Ectodermal cell (in vitro differentiated cells): Measurements from ENCODE around the gene HSD11B2.

ENCODE experiments used
- H3K27ac ChIP-seq: 2 replicates; pipeline ENCODE4 v1.7.0; 2013; ENCODE audit warnings: mild to moderate bottlenecking, low read depth, low read length; ENCODE audit not compliant: insufficient read depth, poor library complexity, severe bottlenecking
- H3K27me3 ChIP-seq: 2 replicates; pipeline ENCODE4 v1.7.0; 2013; ENCODE audit warnings: mild to moderate bottlenecking, low read length; ENCODE audit not compliant: insufficient read depth, control insufficient read depth, poor library complexity, severe bottlenecking
- H3K36me3 ChIP-seq: one replicate; pipeline ENCODE4 v1.7.0; 2013; ENCODE audit warnings: low read length; ENCODE audit not compliant: control insufficient read depth, insufficient read depth
- H3K4me1 ChIP-seq: one replicate; pipeline ENCODE4 v1.7.0; 2013; ENCODE audit warnings: low read length; ENCODE audit not compliant: control insufficient read depth, insufficient read depth
- H3K4me3 ChIP-seq: 2 replicates; pipeline ENCODE4 v1.7.0; 2013; ENCODE audit warnings: low read depth, low read length, control low read depth; ENCODE audit not compliant: insufficient read depth
- H3K9me3 ChIP-seq: 2 replicates; pipeline ENCODE4 v1.7.0; 2013; ENCODE audit warnings: mild to moderate bottlenecking, low read length, moderate library complexity; ENCODE audit not compliant: control insufficient read depth
- WGBS, 2 experiments: methylation state at CpG; one replicate each; pipeline ENCODE4 v1.1.7; 2013; ENCODE audit warnings: missing lambda C conversion rate in 2 of 2; 5-methylcytosine and 5-hydroxymethylcytosine counted together

HSD11B2 gene

GRCh38 chr16:67445126-67445426 is 14.2 kb downstream of the HSD11B2 start:
- Histone ChIP-seq H3K27me3 (no peaks in the 10 kb centered on the region), H3K36me3 (no peaks in the 10 kb centered on the region), H3K4me3 (no peak overlapping the region), H3K4me1 (peaks cover 19% of the 10 kb centered on the region), H3K27ac (no peak overlapping the region), H3K9me3 (no peaks in the 10 kb centered on the region)
- 92 to 96% methylated on average over 7 of the region's 7 CpGs for WGBS, 2 experiments

DNA sequence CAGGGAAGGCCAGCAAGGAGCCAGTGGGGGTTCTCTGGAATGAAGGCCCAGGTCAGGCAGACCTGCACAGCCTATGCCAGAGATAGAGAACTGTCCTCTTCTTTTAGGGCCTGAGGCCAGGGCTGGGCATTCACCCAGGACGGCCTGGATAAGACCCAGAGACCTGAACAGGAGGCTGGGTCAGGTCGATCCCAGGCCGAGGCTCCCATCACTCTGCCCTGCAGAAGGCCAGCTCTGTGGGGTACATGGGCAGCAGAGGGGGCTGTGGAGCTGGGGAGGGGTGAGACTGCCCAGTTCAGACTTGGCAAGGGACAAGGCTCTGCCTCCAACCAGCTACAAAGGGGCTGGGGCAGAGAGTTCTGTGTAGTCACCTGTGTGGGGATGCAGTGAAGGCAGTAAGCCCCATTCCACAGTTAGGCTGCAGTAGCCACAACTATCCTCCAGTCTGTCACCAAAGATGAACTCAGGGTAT is 14.6 kb downstream of the HSD11B2 start:
- 88 to 89% methylated on average over 3 of the region's 3 CpGs for WGBS, 2 experiments
- H3K36me3 ChIP-seq: no peaks in the 10 kb centered on the region

GRCh38 chr16:67445913-67446907 is 15.3 kb downstream of the HSD11B2 start:
- Histone ChIP-seq H3K27me3 (no peaks in the 10 kb centered on the region), H3K9me3 (no peaks in the 10 kb centered on the region), H3K36me3 (no peaks in the 10 kb centered on the region), H3K4me1 (peaks cover 18% of the 10 kb centered on the region), H3K4me3 (no peak overlapping the region), H3K27ac (no peak overlapping the region)
- WGBS, 2 experiments: 90 to 92% methylated on average over 12 of the region's 12 CpGs

More for the DNA sequence above, 14.6 kb downstream of the HSD11B2 start:
- Histone ChIP-seq H3K4me3 (no peak overlapping the region), H3K9me3 (no peaks in the 10 kb centered on the region), H3K27me3 (no peaks in the 10 kb centered on the region), H3K27ac (no peak overlapping the region), H3K4me1 (peaks cover 19% of the 10 kb centered on the region)

- H3K4me3 ChIP-seq: no peak overlapping the region
- no peaks in the 10 kb centered on the region for H3K9me3 ChIP-seq
- H3K4me1 ChIP-seq: peaks cover 9% of the 10 kb centered on the region
- H3K36me3 ChIP-seq: peaks cover 3% of the 10 kb centered on the region
- 93 to 96% methylated on average over 8 of the region's 8 CpGs for WGBS, 2 experiments
- H3K27ac ChIP-seq: no peak overlapping the region
- no peaks in the 10 kb centered on the region for H3K27me3 ChIP-seq
These were observed 16.1 kb downstream of the HSD11B2 start for GRCh38 chr16:67446968-67447507.

GRCh38 chr16:67447508-67448076 is 16.7 kb downstream of the HSD11B2 start:
- Histone ChIP-seq H3K4me1 (peaks cover 4% of the 10 kb centered on the region), H3K27ac (no peak overlapping the region), H3K4me3 (no peak overlapping the region), H3K36me3 (peaks cover 3% of the 10 kb centered on the region), H3K27me3 (no peaks in the 10 kb centered on the region), H3K9me3 (no peaks in the 10 kb centered on the region)
- WGBS, 2 experiments: 84 to 91% methylated on average over 6 of the region's 6 CpGs

DNA sequence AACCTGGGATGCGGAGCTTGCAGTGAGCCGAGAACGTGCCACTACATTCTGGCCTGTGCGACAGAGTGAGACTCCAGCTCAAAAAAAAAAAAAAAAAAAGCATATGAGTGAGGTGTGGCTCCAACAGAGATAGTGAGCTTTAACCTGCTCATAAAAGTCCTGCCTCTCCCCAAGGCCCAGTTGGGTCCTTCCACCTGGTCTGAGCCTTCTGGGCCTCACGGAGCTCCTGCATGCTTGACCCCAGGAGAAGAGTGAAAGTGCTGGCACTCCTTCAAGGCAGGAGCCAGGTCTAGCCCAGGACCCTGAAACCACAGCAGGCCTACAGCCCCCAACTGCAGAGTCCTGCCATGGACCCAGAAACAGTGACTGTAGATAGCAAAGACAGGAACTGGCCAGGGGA is 17.7 kb downstream of the HSD11B2 start:
- Histone ChIP-seq H3K27me3 (no peaks in the 10 kb centered on the region), H3K4me3 (no peak overlapping the region), H3K27ac (no peak overlapping the region), H3K9me3 (no peaks in the 10 kb centered on the region), H3K36me3 (peaks cover 3% of the 10 kb centered on the region), H3K4me1 (peaks cover 12% of the 10 kb centered on the region)
- 95% methylated on average over 5 of the region's 5 CpGs for WGBS, 2 experiments

GRCh38 chr16:67449336-67449735 is 18.4 kb downstream of the HSD11B2 start:
- 93 to 96% methylated on average over 2 of the region's 2 CpGs for WGBS, 2 experiments
- Histone ChIP-seq H3K27me3 (no peaks in the 10 kb centered on the region), H3K36me3 (peaks cover 3% of the 10 kb centered on the region), H3K4me3 (no peak overlapping the region), H3K27ac (no peak overlapping the region), H3K9me3 (no peaks in the 10 kb centered on the region), H3K4me1 (peaks cover 19% of the 10 kb centered on the region)

DNA sequence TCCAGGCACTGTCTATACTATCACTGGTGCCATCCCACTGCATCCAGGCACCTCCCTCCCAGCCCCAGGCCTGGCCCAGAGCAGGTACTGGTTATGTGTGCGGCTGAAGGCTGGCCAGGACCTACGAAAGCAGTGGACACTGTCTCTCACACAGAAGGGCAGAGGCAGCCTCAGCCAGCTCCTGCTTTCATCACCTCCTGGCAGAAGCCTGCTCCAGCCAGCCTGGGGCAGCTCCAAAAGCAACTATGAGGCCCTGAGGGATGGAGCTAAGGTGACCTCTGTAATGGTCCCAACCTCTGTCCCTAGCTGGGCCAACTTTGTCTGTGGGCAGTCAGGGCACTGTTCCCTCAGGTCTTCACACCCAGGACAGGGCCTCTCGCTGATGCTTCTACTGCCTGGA is 18.8 kb downstream of the HSD11B2 start:
- peaks cover 22% of the 10 kb centered on the region for H3K4me1 ChIP-seq

DNA sequence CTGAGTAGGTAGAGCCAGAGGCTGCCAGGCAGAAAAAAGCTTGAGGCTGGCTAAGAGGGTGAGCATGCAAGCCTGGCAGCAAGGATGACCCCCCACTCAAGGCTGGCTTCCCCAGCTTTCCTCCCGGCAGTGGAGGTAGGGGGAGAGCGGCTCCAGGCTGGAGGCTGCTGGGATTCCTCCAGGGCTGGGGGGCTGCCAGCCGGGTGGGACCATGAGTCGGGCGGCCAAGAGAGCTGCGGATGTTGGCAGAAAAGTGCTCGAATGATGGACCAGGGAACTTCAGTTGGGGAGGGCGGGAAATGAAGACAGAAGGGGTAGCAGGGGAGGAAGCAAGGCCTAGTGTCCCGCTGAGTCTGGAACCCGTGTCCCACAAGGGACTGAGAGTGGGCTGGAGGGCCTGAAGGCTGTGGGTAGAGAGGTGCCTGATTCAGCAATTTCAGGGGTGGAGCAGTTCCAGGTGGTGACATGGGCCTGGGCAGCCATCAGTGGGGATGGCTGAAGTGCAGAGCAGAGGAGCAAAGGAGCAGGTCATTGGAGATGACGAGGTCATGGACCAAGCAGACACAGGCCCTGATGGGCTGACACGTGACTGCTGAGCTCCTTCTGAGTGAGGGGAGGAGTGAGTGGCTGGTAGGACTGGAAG is 20.3 kb downstream of the HSD11B2 start:
- peaks cover 3% of the 10 kb centered on the region for H3K36me3 ChIP-seq
- H3K4me1 ChIP-seq: peaks cover 25% of the 10 kb centered on the region
- no peaks in the 10 kb centered on the region for H3K27me3 ChIP-seq
- H3K27ac ChIP-seq: no peak overlapping the region
- H3K4me3 ChIP-seq: no peak overlapping the region
- H3K9me3 ChIP-seq: no peaks in the 10 kb centered on the region
- WGBS, 2 experiments: 94 to 96% methylated on average over 12 of the region's 12 CpGs

More for the DNA sequence above, 18.8 kb downstream of the HSD11B2 start:
- 96 to 98% methylated on average over 3 of the region's 3 CpGs for WGBS, 2 experiments
- H3K27ac ChIP-seq: no peak overlapping the region
- no peak overlapping the region for H3K4me3 ChIP-seq
- peaks cover 3% of the 10 kb centered on the region for H3K36me3 ChIP-seq
- no peaks in the 10 kb centered on the region for H3K9me3 ChIP-seq
- no peaks in the 10 kb centered on the region for H3K27me3 ChIP-seq
